Peyer's patch (tissue), 4 donors: Measurements from ENCODE around the gene ZBTB48.

Experiments used
- CTCF ChIP-seq, 6 experiments: fragments of 450-650 bp in 4 of 6; fragments of 200-600 bp in 2 of 6; sonication (generic) in 1 of 6; IDR thresholded peaks; one replicate each; pipeline ENCODE4 v1.5.1; 2017 to 2019; ENCODE audit warnings: antibody characterized with exemption in 6 of 6, mild to moderate bottlenecking in 3 of 6, moderate library complexity in 1 of 6
- POLR2A ChIP-seq, 2 donors: fragments of 450-650 bp; IDR thresholded peaks; one replicate each; pipeline ENCODE4 v1.5.1; 2017; ENCODE audit warnings: antibody characterized with exemption in 2 of 2, mild to moderate bottlenecking in 2 of 2, moderate library complexity in 2 of 2

GRCh38 chr1:6554907-6555778 is 24.7 kb upstream of the ZBTB48 start, which contains the start of gene TAS1R1:
- TF ChIP-seq POLR2A (IDR thresholded peaks at IDR 0.05) (no peak), CTCF (IDR thresholded peaks at IDR 0.05) (no peak)
